Activated CD8-positive, alpha-beta T cell treated with anti-CD3 and anti-CD28 coated beads for 36 hours (primary cell): ENCODE results near the gene WBP2NL. TPM values are rescaled to one million over a fixed set of nuclear protein-coding genes. Genes with fewer than 3 reads are reported as not detected.
"Not testable (repeated sequence)": the region's sequence is repeated elsewhere in the genome, so short reads cannot be mapped to it uniquely, and the experiment has no call there.

Experiments used
- ATAC-seq: fragments of 200-7000 bp; cut with Tn5 transposase; one replicate; pipeline ENCODE4 v1.10.0; 2021; ENCODE audit warnings: mild to moderate bottlenecking, moderate library complexity
- CTCF ChIA-PET: fragments of 350-600 bp; sonication (Branson Sonifier 250); formaldehyde crosslinking; loops from one replicate; lab custom pipeline; 2021; ENCODE audit warnings: antibody characterized with exemption; lab: Charles Lee
- POLR2A ChIA-PET: fragments of 350-600 bp; sonication (Branson Sonifier 250); formaldehyde crosslinking; loops from one replicate; lab custom pipeline; 2021; ENCODE audit warnings: antibody characterized with exemption; lab: Charles Lee
- DNase-seq: peaks from one replicate; pipeline ENCODE4 v3.0.0-alpha.2; 2020
- H3K27ac Mint-ChIP-seq: one replicate; pipeline ENCODE4 v1.8.0; 2021; ENCODE audit warnings: mild to moderate bottlenecking, mixed read lengths
- H3K27me3 Mint-ChIP-seq: one replicate; pipeline ENCODE4 v1.8.0; 2021; ENCODE audit warnings: mixed read lengths
- H3K36me3 Mint-ChIP-seq: one replicate; pipeline ENCODE4 v1.8.0; 2021; ENCODE audit warnings: low read depth, mixed read lengths
- H3K4me1 Mint-ChIP-seq: one replicate; pipeline ENCODE4 v1.8.0; 2021; ENCODE audit warnings: low read depth, mixed read lengths
- H3K4me3 Mint-ChIP-seq: one replicate; pipeline ENCODE4 v1.8.0; 2021; ENCODE audit warnings: mild to moderate bottlenecking, moderate library complexity, mixed read lengths
- H3K9me3 Mint-ChIP-seq: one replicate; pipeline ENCODE4 v1.8.0; 2021; ENCODE audit warnings: mixed read lengths
- intact Hi-C: fragments of 100-400 bp; cut with micrococcal nuclease; formaldehyde crosslinking; loops from one replicate; pipeline ENCODE4 v1.10.0; 2022
- total RNA-seq, 2 experiments: library from RNA; stranded (reverse); gene quantifications; one replicate each; pipeline ENCODE4 v1.2.3, GENCODE V29; 2021
- TF ChIP-seq, protein P1 (sequence below): fragments of 200-600 bp; IDR thresholded peaks from one replicate; pipeline ENCODE4 v1.8.0; 2022; ENCODE audit warnings: antibody characterized with exemption, mild to moderate bottlenecking

The WBP2NL gene, protein sequence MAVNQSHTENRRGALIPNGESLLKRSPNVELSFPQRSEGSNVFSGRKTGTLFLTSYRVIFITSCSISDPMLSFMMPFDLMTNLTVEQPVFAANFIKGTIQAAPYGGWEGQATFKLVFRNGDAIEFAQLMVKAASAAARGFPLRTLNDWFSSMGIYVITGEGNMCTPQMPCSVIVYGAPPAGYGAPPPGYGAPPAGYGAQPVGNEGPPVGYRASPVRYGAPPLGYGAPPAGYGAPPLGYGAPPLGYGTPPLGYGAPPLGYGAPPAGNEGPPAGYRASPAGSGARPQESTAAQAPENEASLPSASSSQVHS
- under 1 TPM in 1 of 2 experiments, not detected in 1; 0.43 TPM for total RNA-seq

DNA sequence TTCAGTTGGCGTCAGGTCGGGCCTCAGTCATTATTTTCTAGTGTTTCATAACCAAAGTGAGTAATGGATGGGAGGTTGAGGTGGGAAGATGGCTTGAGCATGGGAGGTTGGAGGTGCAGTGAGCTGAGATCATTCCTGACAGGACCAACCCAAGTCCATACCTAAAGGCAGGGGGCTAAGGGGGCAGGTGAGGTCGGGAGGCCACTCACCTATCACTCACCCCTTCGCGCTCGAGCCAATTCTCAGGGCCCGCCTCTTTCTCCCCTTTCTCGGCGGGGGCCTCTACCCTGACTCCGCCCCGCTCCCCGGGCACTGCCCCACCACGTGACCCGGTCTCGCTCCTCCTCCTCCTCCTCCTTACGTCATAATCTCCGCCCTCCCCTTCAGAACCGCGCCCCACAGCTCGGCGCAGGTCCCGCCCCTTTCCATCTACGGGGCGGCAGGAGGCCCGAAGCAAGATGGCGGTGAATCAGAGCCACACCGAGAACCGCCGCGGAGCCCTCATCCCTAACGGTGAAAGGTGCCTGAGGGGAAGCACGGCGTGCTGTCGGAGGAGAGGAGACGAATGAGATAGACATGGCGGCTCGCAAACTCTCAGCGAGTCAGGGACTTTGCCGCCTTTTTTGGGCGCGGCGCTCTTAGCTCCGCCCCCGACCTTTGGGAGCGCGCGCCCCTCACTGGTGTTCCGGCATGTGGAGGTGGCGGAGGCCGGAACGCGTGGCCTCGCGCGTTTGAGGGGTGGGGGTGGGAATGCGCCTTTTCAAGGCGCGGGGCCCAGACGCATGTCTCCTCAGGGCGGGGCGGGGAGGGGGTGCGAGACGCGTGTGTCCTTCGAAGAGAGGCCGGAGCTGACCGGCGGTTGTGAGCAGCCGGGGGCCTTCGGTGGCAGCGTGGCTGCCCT is at the start of gene WBP2NL:
WBP2NL (plus strand) TSS at position 428 of the 901 bp plus-strand sequence; CDS start at position 459, 31 bp downstream.
- peak within 1 kb of the TSS; percentile 94 for H3K27ac Mint-ChIP-seq
- H3K4me1 Mint-ChIP-seq, result peaks cover 13% of the 10 kb centered on the region
- intact Hi-C loops, result no loop called here
- H3K36me3 Mint-ChIP-seq, result peaks cover 9% of the 10 kb centered on the region
- ChIA-PET POLR2A (interaction anchor here (0.7 to 1.4 kb wide), 3 partner anchors 81 to 144 kb away, joined by 3 to 6 read pairs (median 3); partner anchors contain the start of genes NDUFA6 and SMDT1), CTCF (interaction anchor here (1.4 kb wide), 1 partner anchor 18 kb away, joined by 3 read pairs; no protein-coding TSS in a partner anchor)
- peak; percentile 99 for ATAC-seq
- H3K9me3 Mint-ChIP-seq, result peaks cover 13% of the 10 kb centered on the region
- TF ChIP-seq, protein P1, sequence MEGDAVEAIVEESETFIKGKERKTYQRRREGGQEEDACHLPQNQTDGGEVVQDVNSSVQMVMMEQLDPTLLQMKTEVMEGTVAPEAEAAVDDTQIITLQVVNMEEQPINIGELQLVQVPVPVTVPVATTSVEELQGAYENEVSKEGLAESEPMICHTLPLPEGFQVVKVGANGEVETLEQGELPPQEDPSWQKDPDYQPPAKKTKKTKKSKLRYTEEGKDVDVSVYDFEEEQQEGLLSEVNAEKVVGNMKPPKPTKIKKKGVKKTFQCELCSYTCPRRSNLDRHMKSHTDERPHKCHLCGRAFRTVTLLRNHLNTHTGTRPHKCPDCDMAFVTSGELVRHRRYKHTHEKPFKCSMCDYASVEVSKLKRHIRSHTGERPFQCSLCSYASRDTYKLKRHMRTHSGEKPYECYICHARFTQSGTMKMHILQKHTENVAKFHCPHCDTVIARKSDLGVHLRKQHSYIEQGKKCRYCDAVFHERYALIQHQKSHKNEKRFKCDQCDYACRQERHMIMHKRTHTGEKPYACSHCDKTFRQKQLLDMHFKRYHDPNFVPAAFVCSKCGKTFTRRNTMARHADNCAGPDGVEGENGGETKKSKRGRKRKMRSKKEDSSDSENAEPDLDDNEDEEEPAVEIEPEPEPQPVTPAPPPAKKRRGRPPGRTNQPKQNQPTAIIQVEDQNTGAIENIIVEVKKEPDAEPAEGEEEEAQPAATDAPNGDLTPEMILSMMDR, result no peak
- peak; percentile 88 for DNase-seq
- peak within 1 kb of the TSS; percentile 78 for H3K4me3 Mint-ChIP-seq
- H3K27me3 Mint-ChIP-seq, result no peaks in the 10 kb centered on the region

DNA sequence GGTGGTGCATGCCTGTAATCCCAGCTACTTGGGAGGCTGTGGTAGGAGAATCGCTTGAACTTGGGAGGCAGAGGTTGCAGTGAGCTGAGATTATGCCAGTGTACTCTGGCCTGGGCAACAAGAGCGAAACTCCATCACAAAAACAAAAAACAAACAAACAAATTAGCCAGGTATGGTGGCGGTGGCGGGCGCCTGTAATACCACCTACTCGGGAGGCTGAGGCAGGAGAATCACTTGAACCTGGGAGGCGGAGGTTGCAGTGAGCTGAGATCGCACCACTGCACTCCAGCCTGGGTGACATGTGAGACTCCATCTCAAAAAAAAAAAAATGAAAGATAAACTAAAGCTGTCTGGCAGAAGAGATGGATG is 49.7 kb upstream of the WBP2NL start:
- not testable (repeated sequence) for H3K9me3 Mint-ChIP-seq, H3K27ac Mint-ChIP-seq, DNase-seq, H3K27me3 Mint-ChIP-seq, ATAC-seq
- H3K4me1 Mint-ChIP-seq, result peaks cover 27% of the 10 kb centered on the region
- POLR2A ChIA-PET, result interaction anchor here (1.2 to 2.5 kb wide), 2 partner anchors 9 to 132 kb away, joined by 3 to 15 read pairs; no protein-coding TSS in a partner anchor
- peak overlapping the region; percentile 88 for H3K4me3 Mint-ChIP-seq
- intact Hi-C loops, result loop anchor here (10.0 kb wide), 1 partner anchor 126 kb away; the partner anchor contains the start of genes NAGA, PHETA2 and SMDT1
- H3K36me3 Mint-ChIP-seq, result peaks cover 19% of the 10 kb centered on the region
- CTCF ChIA-PET, result interaction anchor here (0.9 to 2.0 kb wide), 4 partner anchors 8 to 251 kb away, joined by 3 to 7 read pairs (median 5); no protein-coding TSS in a partner anchor

DNA sequence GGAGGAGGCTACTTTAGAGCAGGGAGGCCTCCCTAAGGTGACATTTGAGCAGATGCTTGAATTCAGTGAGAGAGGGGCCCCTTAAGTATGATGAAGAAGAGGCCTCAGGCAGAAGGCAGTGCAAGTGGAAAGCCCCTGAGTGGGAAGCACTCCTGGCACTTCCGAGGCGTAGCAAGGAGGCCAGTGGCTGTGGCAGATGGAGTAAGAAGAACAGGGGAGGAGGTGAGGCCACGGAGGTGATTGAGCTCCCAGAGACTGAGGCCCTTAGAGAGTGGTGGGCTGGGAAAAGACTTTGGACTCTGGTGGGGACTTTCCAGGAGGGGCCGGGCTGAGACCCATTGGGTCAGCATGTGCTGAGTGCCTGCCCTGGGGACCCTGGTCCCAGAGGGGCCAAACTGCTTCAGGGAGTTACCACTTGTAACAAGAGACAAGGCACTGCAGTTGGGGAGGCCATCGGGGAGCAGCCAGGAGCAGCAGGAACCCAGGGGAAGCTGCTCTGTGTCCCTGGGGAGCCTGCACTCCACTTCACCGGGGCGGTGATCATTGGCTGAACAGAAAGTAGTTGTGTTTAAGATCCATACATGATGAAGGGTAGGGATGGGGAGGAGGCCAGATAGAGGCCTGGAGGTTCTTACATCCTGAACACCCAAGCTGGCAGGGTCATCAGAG is 49.2 kb upstream of the WBP2NL start:
- H3K27ac Mint-ChIP-seq, result no peak overlapping the region
- POLR2A ChIA-PET, result interaction anchor here (2.5 kb wide), 1 partner anchor 9 kb away, joined by 15 read pairs; no protein-coding TSS in a partner anchor
- intact Hi-C loops, result loop anchor here (10.0 kb wide), 1 partner anchor 125 kb away; the partner anchor contains the start of genes NAGA, PHETA2 and SMDT1

DNA sequence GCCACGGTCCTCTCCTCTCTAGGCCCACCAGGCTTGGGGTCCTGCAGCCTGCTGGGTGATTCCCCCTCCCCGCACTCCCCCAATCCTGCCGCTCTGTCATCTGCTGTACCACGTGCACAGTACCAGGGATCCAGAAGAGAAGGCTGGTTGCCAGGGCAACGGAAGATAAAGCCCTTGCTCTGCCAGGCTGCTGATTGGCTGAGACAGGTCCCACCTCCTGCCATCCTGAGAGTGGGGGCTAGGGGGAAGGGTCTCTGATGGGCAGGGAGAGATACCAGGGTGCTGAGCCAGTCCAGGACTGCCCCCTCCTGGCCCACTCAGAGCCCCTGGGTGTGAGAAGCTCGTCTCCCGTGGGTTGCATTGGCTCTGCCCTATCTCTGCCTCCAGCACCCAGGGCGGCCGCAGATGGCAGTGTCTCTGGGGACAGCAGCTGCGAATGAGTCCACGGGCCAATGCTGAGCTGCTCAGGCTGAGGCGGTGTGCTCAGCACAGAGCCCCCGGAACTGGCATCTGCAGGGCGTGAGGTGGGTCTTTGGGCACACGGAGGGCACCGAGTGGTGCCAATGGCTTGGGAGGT is 46.6 kb upstream of the WBP2NL start, which contains the start of gene SMIM45:
SMIM45 (plus strand) TSS at position 253 of the 577 bp plus-strand sequence.
- Mint-ChIP-seq H3K4me1 (peaks cover 16% of the 10 kb centered on the region), H3K9me3 (no peaks in the 10 kb centered on the region), H3K36me3 (no peaks in the 10 kb centered on the region), H3K27me3 (no peaks in the 10 kb centered on the region), H3K4me3 (no peak within 1 kb of the TSS), H3K27ac (no peak within 1 kb of the TSS)
- ATAC-seq (no peak), DNase-seq (no peak)
- TF ChIP-seq, protein P1, result no peak
- CTCF ChIA-PET, result no interaction called here
- intact Hi-C loops, result no loop called here
- POLR2A ChIA-PET, result interaction anchor here (1.1 to 1.4 kb wide), 2 partner anchors 8 to 139 kb away, joined by 4 read pairs; partner anchors contain the start of gene NDUFA6

More for the DNA sequence above, 49.2 kb upstream of the WBP2NL start:
- Mint-ChIP-seq H3K4me1 (peaks cover 24% of the 10 kb centered on the region), H3K36me3 (peaks cover 16% of the 10 kb centered on the region), H3K4me3 (peak overlapping the region; percentile 88), H3K27me3 (no peaks in the 10 kb centered on the region), H3K9me3 (no peaks in the 10 kb centered on the region)
- CTCF ChIA-PET, result interaction anchor here (1.0 to 2.0 kb wide), 4 partner anchors 8 to 91 kb away, joined by 3 to 7 read pairs (median 5); no protein-coding TSS in a partner anchor
- ATAC-seq (no peak), DNase-seq (no peak)
- TF ChIP-seq, protein P1, result no peak
